HG03196 (cell line): Measurements from ENCODE around the gene CADPS.

ENCODE experiments used
- ATAC-seq: cut with Tn5 transposase; IDR thresholded peaks from one replicate; pipeline ENCODE4 v1.9.1; 2021; ENCODE audit not compliant: unreplicated experiment

Gene CADPS

DNA sequence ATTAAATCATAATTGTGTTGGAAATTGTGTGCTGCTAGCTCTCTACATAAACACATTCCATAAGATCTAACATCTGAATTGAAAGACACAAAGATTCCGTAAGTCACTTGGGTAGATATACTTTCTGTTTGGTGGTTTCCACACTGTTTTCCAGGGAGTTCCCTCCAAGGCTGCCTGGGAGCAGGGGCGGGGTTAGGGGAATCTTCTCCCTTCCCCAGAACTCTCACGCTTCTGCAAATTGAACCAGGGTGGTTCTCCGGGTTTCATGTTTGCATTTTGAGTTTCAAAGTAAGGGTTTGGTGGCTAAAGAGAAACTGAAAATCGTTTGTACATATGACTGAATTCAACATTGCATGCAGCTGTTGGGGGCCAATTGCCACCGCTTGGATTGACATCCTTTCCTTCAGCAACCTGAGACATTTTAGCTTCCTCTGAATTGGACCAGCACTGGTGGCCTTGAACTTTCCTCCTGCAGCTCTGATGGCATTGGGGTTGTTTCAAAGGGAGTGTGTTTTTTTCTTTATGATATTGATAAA is 309.1 kb downstream of the CADPS start:
- no peak for ATAC-seq

DNA sequence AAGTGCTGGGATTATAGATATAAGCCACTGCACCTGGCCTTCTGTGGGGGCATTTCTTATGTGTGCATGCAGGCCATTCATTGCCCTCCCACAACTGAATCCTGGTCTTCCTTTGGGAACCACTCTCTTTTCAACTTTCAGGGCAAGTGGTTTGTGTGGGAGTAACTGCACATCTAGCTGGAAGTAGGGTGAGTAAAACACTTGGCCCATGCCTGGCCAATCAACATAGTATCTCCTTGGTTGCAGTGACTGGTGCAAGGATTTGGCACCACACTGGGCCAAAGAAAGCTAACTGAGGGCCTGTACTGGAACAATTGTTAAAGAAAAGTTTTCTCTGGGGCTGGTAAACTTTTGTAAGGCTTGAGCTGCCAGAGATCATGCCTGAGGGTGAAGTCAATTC is 312.6 kb downstream of the CADPS start:
- ATAC-seq = no peak

DNA sequence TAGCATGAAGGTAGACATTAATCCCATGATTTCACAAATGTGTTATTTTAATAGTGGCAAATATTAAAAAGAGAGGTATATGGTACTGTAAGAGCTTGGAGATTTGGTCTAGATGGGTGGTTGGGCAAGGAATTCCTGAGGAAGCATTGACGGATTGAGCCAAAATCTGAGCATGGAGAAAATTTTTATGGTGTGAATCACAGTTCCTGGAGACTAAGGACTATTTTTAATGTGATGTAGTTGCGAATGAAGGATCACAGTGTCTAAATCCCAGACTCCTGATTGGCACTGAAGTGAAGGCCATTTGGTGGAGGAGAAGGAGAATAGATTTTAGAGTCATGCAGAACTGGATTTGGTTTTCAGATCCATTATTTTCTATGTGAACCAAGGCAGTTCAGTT is 313.2 kb downstream of the CADPS start:
- ATAC-seq = no peak

DNA sequence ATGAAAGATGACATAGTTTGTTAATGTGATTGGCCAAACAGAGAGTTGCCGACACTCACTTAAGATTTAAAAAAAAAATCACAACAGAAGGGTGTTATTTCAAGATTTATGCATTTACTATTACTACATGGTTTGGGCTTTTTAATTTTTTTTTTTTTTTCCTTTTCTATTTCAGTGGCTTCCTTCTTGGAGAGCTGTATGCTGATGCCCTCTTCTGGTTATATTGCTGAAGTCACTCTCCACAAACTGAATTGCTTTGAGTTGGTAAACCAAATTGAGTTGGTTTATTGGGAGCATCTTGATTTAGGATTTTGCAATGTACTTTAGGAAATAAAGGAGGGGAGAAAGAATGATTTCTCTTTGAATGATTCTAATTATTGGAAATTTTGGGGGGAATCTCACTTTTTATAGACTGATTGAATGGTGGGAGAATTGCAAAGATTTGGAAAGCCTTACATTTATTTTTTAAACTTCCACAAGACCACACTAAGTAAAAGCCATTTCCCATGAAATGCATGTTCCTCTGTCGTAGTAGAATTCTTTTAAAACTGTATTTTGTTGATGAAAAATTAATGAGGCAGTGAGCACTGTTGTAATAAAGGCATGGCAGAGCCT is 315.3 kb downstream of the CADPS start:
- ATAC-seq = no peak

DNA sequence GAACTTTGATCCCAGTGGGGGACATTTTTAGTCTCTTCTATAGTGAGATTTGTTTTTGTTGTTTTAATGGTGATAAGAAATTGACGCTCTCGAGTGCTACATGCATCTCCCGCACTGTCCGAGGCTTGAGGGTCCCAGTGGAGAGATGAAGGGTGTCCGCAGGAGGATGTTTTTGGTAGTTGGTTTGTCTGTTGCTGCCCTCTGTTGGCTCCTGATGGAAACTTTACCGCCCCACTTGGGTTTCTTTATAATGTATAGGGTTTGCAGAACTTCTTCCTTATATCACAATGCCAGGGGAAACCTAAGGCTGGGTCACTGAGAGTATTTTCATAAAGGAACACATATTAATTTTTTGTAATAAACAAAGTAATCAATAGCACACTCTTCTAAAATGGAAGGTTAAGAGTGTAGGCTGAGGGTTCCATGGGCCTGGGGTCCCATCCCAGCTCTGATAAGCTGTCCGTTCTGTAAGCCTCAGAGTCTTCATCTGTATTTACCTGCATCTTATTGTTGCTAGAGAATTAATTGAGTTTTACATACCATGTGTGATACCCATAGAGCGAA is 316.6 kb downstream of the CADPS start:
- ATAC-seq = no peak

DNA sequence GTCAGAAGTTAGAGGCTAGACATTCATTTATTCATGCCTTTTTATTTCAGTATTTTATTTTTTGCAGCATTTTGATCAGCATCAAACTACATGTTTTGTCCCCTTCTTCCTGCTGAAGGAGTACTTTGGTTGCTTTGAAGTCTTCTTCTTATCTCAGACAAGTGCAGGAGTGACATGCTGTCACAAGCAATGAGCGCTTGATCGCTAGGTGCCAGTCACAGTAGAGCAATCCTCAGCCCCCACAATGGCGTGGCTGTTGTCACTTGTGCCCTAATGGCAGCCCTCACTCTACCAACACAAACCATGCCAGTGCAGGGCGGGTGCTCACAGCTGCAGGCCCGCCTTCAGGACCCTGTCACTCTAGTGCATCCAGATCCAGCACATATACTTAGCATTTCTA is 317.2 kb downstream of the CADPS start:
- no peak for ATAC-seq

DNA sequence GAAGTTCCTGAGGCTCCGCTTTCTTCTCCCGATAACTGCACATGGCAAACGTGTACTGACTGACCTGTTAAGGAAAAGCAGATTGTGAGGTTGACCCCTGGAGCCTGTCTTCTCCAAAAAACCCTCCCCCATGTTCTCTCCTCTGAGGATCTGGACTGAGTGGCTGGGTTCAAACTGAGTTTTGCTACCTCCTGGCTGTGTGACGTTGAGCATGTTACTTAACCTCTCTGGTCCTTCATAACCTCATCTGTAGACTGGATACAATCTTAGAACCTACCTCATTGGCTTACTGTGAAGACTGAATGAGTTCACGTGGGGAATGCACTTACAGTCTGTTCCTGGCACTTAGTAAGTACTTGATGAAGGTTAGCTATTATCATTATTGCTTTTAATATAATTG is 317.8 kb downstream of the CADPS start:
- no peak for ATAC-seq

DNA sequence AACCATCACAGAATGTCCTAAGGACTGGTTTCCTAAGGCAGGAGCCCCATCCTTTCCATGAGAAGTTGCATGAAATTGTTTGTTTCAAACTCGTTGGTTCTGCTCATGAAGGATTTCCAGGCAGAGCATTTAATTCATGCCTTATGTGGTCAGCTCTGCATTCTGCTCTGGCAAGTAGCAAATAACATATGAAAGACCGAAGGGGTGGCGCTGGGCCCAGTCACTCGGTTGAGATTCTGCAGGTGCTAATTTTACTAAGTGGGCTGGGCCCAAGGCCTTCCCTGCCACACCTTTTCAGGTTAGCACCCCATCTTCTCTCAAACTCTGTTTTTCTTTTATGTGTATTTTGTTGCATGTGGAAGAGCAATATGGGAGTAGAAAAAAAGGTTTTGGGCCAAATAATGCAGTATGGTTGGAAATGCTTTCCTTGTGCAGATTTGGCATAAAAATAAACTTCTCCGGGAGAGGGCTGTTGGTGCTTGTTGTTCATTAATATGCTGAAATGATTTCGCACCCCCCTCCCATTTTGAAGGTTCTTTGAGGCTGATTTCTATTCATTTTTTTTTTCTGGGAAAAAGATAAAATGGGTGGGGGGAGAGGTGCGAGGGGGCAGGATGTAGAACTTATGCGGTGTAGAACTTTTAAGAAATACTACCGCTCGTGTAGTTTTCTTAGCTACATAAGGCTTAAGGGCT is 318.9 kb downstream of the CADPS start:
- no peak for ATAC-seq

DNA sequence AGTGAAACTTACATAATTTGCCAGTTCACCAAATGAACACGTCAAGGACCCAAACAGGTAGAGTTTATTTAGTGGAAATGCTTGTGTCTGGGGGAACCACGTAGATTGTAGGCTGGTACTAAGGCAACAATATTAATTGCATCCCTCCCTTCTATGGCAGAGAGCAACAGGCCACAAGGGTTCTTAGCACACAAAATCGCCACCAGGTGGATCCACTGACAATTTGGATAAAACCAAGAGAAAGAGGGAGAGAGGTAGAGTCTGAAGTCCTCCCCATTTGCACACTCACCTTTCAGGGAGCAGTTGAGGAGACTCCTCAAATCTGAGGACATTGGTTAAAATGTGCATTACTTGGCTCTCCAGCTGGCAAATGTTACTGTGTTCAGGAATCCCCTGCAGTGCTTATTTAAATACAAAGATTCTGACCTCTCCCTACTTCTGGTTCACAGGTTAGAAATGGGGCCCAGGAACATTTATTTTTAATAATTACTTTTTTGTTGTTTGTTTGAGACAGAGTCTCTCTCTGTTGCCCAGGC is 320.9 kb downstream of the CADPS start:
- no peak for ATAC-seq

DNA sequence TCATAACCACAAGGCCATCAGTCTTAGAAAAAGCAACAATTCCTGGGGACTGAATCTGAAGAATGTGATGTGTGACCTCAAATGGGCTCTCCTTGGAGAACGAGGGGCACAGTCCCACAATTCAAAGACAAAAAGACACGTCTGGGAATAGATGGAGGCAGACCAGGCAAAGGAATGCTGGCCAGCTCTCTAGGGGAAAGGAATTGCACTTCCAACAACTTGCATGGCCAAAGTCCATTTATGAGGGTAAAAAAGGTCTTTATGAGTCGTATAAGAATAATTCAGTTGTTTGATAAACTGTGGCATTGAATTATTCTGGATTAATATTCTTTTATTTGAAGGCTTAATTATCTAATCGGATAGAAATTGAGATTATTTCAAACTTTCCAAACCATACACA is 321.4 kb downstream of the CADPS start:
- ATAC-seq = no peak

DNA sequence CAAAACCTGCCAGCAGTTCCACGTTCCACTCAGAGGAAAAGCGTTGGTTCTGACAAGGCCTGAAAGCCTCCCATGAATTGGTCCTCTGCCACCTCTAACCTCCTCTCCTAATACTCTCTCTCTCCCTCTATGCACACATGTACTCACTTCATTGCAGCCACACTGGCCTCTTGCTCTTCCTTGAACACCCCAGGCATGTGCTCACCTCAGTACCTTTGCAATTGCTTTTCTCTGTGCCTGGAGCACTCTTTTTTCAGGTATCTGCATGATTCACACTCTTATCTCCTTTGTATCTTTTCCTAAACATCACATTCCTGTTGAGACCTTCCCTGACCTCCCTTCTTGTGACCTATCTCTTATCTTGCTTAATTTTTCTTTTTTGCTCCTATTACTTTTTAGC is 323.7 kb downstream of the CADPS start:
- ATAC-seq = no peak

DNA sequence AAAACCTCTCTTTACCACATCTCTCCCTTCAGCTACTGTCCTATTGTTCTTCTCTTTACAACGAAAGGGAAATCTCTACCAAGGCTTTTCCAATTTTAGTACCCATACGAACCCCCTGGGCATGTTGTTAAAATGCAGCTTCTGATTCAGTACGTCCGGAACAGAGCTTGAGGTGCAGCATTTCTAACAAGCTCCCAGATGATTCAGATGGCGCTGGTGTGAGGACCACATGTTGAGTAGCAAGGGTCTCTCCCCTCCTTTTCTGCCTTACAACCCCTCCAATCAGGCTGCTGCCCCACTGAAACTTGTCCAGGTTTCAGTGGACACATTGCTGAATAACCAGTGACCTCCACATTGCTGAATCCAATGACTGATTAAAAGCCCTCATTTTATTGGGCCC is 324.8 kb downstream of the CADPS start:
- no peak for ATAC-seq

DNA sequence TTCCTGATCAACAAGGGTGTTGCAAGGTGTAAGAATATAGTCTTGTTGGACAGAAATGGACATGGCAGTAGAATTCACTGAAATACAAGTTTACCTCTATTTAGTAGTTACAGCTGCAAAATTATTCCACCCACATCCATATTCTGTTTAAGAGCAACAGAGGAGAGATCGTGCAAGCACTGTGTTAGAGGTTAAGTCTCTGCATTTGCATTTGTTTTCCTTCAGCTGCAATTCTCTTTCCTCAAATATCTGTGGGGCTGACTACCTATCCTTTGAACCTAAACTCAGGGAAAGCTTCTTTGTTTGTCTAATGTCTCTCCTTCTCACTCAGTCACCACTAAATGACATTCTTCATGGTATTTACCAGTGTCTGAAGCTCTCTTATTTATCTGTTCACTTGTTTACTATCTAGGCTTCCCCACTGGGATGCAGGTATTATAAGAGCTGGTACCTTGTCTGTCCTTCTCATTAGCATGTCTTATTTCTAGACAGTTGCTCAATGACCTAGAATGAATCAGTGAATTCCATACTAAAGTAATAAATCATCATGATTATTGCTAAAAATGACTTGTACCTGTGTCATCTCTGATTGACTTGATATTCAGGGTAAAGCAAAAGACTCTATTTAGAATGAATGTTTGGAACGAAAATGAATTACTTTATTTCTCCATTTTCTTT is 326.5 kb downstream of the CADPS start:
- no peak for ATAC-seq

DNA sequence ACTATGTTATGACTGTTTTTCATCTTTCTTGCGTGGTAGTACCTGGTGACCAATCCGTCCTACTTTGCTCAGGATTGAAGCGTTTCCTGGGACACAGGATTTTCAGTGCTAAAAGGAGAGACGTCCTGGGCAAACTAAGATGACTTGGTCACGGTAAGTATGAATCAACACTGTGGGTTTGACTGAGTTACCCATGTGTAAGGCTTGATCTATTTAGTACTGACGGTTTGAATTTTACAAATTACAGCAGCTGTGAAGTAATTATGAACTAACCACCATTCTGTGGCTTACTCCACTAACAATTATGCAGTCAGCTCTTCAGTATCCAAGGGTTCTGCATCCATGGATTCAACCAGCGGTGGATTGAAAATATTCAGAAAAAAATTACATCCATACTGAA is 328.9 kb downstream of the CADPS start:
- ATAC-seq = no peak

DNA sequence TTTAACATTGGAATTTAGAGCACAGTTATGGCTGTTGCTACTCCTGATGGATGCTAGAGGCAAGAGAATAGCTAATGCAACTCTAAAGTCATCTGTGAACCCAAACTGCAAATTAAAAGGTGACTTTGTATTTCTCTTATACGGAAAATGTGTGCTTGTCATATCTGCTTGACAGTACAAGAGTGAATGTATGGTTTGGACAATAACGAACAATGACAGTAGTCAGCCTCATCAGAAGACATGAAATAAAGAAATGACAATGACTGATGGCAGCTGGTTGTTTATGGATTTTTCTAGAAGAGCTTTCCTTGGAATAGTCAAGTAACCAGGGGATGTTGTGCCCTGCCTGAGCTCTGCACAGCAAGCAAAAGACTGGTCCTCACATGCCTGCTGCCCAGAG is 333.0 kb downstream of the CADPS start:
- no peak for ATAC-seq

DNA sequence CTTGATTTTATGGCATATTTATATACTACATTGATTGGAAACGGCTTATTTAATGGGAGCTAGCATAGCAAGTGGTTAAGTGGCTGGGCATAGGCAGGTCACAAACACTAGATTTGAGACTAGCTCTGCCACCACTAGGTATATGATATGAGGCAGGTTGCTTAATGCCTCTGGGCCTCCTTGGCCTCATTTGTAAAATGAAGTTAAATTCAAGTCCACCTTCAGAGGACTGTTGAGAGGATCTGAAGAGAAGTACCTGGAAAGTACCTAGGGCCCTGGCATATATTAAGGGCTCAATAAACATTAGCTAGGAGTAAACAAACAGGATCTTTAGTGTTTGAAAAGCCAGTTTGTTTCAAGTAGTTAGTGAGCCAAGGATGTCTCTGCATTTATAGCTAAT is 335.5 kb downstream of the CADPS start:
- no peak for ATAC-seq

DNA sequence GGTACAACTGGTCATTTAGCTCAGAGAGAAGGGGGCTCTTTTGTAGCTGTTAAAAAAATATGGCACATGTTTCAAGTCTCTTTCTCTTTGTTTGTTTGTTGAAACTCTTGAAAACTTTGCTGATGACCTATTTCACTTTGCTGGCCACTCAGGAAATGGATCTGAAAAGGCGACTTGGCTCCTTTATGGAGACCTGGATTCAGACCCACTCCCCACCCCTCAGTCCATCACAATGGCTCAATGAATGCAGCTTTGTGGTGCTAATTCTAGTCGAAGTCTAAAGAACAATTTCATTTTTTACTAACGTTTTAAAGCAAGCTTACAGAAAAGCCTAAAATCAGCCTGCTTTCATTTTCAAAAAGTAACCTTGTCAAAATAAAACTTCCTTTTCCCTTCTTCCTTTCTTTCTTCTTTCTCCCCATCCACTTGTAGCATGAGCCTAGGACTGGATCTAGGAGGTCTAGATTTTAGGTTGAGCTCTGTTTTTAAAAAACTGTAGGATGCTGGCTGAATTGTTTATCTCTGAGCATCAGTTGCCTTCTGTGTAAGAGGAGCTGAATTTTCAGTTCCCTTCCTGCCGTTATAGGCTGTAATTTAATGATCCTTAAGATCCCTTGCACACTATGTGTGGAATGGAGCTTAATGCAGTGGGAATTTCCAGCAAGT is 336.4 kb downstream of the CADPS start:
- no peak for ATAC-seq

DNA sequence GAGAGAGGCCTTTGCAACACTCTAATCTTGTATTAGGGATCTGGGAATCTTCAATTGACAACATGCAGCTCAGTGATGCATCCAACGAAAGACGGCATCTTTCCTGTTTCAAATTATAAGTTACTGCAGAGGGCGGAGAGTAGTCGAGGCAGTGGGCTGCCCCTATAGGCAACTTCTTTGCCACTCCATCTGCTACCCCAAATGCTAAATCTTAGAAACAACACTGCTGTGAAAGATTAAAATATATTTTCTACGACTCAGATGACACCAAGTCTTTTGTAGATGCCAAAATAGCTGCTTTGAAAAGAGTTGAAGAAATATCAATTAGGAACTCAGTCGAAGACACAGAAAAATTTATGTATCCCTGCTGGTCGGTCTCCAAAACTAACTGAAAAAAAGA is 340.9 kb downstream of the CADPS start:
- no peak for ATAC-seq

DNA sequence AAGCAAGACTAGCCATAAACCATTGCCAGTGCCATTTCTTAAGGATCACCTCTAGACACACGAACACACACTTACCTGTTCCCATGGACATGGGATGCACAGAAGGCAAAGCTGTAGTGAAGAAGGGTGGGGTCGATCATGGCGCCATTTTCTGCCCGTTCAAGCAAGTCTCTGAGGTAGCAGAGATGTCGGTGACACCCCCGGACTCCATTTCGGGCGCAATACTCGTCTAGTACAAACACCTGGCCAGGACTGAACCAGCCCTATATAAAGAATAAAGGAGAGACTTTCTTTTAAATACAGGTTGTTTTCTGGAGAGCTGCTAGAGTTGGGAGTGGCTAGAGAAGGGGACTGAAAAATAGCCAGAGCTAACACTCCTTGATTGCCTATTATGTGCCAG is 342.4 kb downstream of the CADPS start:
- ATAC-seq = no peak

DNA sequence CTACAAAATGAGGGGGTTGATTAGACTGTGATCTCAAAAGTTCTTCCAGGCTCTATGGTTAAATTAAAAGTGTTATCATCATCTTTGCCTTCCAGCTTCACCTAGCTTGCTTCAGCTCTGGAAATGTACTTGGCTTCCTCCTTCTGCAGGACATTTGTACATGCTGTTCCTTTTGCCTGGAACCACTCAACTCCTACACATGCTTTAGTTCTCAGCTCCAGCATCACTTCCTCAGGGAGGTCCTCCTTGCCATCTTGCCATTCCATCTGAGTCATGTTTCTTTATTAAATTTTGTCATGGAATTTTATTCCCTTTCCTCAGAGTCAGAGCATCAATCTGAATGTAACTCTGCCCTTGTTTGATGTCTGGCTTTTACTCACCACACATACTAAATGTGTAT is 343.2 kb downstream of the CADPS start:
- ATAC-seq = no peak

DNA sequence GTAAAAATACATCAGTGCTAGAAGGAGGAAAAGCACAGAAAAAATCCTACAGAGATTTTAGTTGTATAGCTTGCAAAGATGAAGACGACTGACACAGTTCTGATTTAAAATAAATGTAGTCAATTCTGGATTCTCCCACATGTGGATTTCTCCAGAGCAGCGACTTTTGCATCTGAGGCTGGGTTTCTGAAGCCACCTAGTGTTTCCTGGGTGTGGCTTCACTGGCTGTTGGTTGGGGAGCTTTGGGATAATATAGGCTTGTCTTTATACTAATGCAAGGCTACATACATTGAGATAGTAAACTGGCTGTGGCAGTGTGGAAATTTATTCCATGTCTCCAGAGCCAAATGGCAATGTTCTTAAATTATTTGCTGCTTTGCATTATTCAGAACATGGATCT is 343.7 kb downstream of the CADPS start:
- no peak for ATAC-seq
